ENCODE data around the gene LARP4B.

- TF ChIP-seq, protein P1, sequence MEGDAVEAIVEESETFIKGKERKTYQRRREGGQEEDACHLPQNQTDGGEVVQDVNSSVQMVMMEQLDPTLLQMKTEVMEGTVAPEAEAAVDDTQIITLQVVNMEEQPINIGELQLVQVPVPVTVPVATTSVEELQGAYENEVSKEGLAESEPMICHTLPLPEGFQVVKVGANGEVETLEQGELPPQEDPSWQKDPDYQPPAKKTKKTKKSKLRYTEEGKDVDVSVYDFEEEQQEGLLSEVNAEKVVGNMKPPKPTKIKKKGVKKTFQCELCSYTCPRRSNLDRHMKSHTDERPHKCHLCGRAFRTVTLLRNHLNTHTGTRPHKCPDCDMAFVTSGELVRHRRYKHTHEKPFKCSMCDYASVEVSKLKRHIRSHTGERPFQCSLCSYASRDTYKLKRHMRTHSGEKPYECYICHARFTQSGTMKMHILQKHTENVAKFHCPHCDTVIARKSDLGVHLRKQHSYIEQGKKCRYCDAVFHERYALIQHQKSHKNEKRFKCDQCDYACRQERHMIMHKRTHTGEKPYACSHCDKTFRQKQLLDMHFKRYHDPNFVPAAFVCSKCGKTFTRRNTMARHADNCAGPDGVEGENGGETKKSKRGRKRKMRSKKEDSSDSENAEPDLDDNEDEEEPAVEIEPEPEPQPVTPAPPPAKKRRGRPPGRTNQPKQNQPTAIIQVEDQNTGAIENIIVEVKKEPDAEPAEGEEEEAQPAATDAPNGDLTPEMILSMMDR (IDR thresholded peaks at IDR 0.05; ENCODE audit: insufficient read depth, low read depth, low read length) = no peak
- no peak for TF ChIP-seq EZH2 (IDR thresholded peaks at IDR 0.05; ENCODE audit: insufficient read depth, low read length)
Observed at GRCh38 chr10:787933-788651, 143.4 kb downstream of the LARP4B start.

Measured in astrocyte (in vitro differentiated cells and primary cell).